Forelimb muscle (tissue), 1 donor: ENCODE results near the gene CUL2. TPM values are rescaled to one million over a fixed set of nuclear protein-coding genes. Genes with fewer than 3 reads are reported as not detected.
"Not testable (repeated sequence)": the region's sequence is repeated elsewhere in the genome, so short reads cannot be mapped to it uniquely, and the experiment has no call there.

Experiments
- DNase-seq: peaks from one replicate; pipeline ENCODE4 v3.0.0-alpha.2; 2013; ENCODE audit warnings: low read depth
- polyA plus RNA-seq: library from polyadenylated mRNA; unstranded; fragments of 120-200 nt; gene quantifications from one replicate; pipeline ENCODE4 v1.2.1, GENCODE V29; 2013; ENCODE audit not compliant: insufficient read length

CUL2 gene
- polyA plus RNA-seq, 1 donor = 42.5 TPM

- DNase-seq = no peak
These were observed 70.8 kb downstream of the CUL2 start for GRCh38 chr10:35019041-35020024.

GRCh38 chr10:35017608-35018007 is 72.5 kb downstream of the CUL2 start:
- DNase-seq = no peak

- DNase-seq = no peak
These were observed 74.2 kb downstream of the CUL2 start for GRCh38 chr10:35015843-35016408.

- DNase-seq = no peak
These were observed 77.4 kb downstream of the CUL2 start for GRCh38 chr10:35012781-35013180.

GRCh38 chr10:35011771-35012191 is 78.4 kb downstream of the CUL2 start:
- no peak for DNase-seq

- no peak for DNase-seq
These were observed 82.3 kb downstream of the CUL2 start for GRCh38 chr10:35007858-35008301.

- DNase-seq = no peak
These were observed 83.3 kb downstream of the CUL2 start for GRCh38 chr10:35006836-35007235.

GRCh38 chr10:35005868-35006267 is 84.3 kb downstream of the CUL2 start:
- DNase-seq = no peak

GRCh38 chr10:35004651-35005050 is 85.5 kb downstream of the CUL2 start:
- no peak for DNase-seq

GRCh38 chr10:35003906-35004305 is 86.2 kb downstream of the CUL2 start:
- DNase-seq = no peak

- DNase-seq = no peak
These were observed 89.2 kb downstream of the CUL2 start for GRCh38 chr10:35000936-35001335.

GRCh38 chr10:34999532-34999931 is 90.6 kb downstream of the CUL2 start:
- DNase-seq = no peak

- DNase-seq = no peak
These were observed 91.2 kb downstream of the CUL2 start for GRCh38 chr10:34998940-34999339.

GRCh38 chr10:34996843-34997242 is 93.3 kb downstream of the CUL2 start:
- no peak for DNase-seq

- no peak for DNase-seq
These were observed 94.2 kb downstream of the CUL2 start for GRCh38 chr10:34995925-34996324.

GRCh38 chr10:34994565-34995142 is 95.5 kb downstream of the CUL2 start:
- DNase-seq = peak; percentile 8

- no peak for DNase-seq
These were observed 96.4 kb downstream of the CUL2 start for GRCh38 chr10:34993782-34994181.

- not testable (repeated sequence) for DNase-seq
These were observed 99.0 kb downstream of the CUL2 start for GRCh38 chr10:34991117-34991516.

- no peak for DNase-seq
These were observed 101.6 kb downstream of the CUL2 start for GRCh38 chr10:34988397-34989067.

- DNase-seq = no peak
These were observed 104.3 kb downstream of the CUL2 start for GRCh38 chr10:34985823-34986222.

GRCh38 chr10:34985146-34985545 is 105.0 kb downstream of the CUL2 start:
- DNase-seq = no peak

- DNase-seq = no peak
These were observed 108.3 kb downstream of the CUL2 start for GRCh38 chr10:34981844-34982243.
